Upper lobe of right lung (tissue), 1 donor: Measurements from ENCODE around the gene KIF11. TPM values are rescaled to one million over a fixed set of nuclear protein-coding genes. Genes with fewer than 3 reads are reported as not detected.

ENCODE experiments used
- ATAC-seq: fragments of 200-7000 bp; cut with Tn5 transposase; one replicate; pipeline ENCODE4 v1.9.1; 2020; ENCODE audit warnings: mild to moderate bottlenecking, moderate library complexity
- DNase-seq: peaks from one replicate; pipeline ENCODE4 v3.0.0-alpha.2; 2020
- H3K27ac ChIP-seq: fragments of 200-600 bp; one replicate; pipeline ENCODE4 v1.8.0; 2022
- H3K27me3 ChIP-seq: fragments of 200-600 bp; one replicate; pipeline ENCODE4 v1.8.0; 2022; ENCODE audit warnings: mild to moderate bottlenecking
- H3K36me3 ChIP-seq: fragments of 200-600 bp; one replicate; pipeline ENCODE4 v1.8.0; 2022
- H3K4me1 ChIP-seq: fragments of 200-600 bp; one replicate; pipeline ENCODE4 v1.8.0; 2022
- H3K4me3 ChIP-seq: fragments of 200-600 bp; one replicate; pipeline ENCODE4 v1.8.0; 2022; ENCODE audit warnings: mild to moderate bottlenecking
- H3K9me3 ChIP-seq: fragments of 200-600 bp; one replicate; pipeline ENCODE4 v1.8.0; 2022
- CTCF ChIP-seq: fragments of 200-600 bp; IDR thresholded peaks from one replicate; pipeline ENCODE4 v1.8.0; 2022; ENCODE audit warnings: antibody characterized with exemption
- intact Hi-C: fragments of 100-400 bp; cut with DNase I; formaldehyde crosslinking; loops from one replicate; pipeline ENCODE4 v1.11.0; 2022
- total RNA-seq: library from RNA; stranded (reverse); fragmentation: NEBNext Ultra II Directional; extraction: Animal tissue kit (Norgen Biotek cat#: 25700); gene quantifications from one replicate; pipeline ENCODE4 v1.2.1, GENCODE V29; 2021
- donor health status: DM: no; HTN: yes; CAD: no; lungs with severe emphysema.

The KIF11 gene
- total RNA-seq, 1 donor from 2014 or later: 0.93 TPM

- DNase-seq: no peak
- TF ChIP-seq CTCF: no peak
- no peaks in the 10 kb centered on the region for H3K4me1 ChIP-seq
- intact Hi-C loops: no loop called here
- H3K4me3 ChIP-seq: no peak overlapping the region
- ATAC-seq: no peak
- H3K36me3 ChIP-seq: no peaks in the 10 kb centered on the region
- H3K27me3 ChIP-seq: no peaks in the 10 kb centered on the region
- no peak overlapping the region for H3K27ac ChIP-seq
- no peaks in the 10 kb centered on the region for H3K9me3 ChIP-seq
These were observed 84.8 kb downstream of the KIF11 start for GRCh38 chr10:92677708-92678107.

- Histone ChIP-seq H3K36me3 (no peaks in the 10 kb centered on the region), H3K4me1 (no peaks in the 10 kb centered on the region), H3K9me3 (no peaks in the 10 kb centered on the region), H3K4me3 (no peak overlapping the region), H3K27me3 (no peaks in the 10 kb centered on the region), H3K27ac (no peak overlapping the region)
- intact Hi-C loops: no loop called here
- DNase-seq (no peak), ATAC-seq (no peak)
- TF ChIP-seq CTCF: no peak
These were observed 85.3 kb downstream of the KIF11 start for GRCh38 chr10:92678206-92678605.

DNA sequence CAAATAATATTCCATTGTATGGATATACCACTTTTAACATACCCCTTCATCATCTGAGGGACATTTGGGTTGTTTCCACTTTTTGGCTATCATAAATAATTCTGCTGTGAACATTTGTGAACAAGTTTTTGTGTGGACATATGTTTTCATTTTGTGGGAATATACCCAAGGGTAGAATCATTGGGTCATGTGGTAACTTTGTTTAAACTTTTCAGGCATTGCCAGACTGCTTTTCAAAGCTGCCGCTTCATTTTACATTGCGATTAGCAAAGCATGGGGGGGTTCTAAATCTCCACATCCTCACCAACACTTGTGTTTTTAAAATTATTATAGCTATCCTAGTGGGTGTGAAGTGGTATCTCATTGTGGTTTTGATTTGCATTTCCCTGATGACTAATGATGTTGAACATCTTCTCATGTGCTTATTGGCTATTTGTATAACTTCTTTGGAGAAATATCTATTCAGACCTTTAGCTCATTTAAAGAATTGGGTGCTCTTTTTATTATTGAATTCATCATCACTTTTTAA is 88.4 kb downstream of the KIF11 start:
- intact Hi-C loops: no loop called here
- ATAC-seq (no peak), DNase-seq (no peak)
- no peaks in the 10 kb centered on the region for H3K36me3 ChIP-seq
- H3K9me3 ChIP-seq: peaks cover 3% of the 10 kb centered on the region
- H3K27ac ChIP-seq: no peak overlapping the region
- H3K4me1 ChIP-seq: no peaks in the 10 kb centered on the region
- TF ChIP-seq CTCF: no peak
- no peaks in the 10 kb centered on the region for H3K27me3 ChIP-seq
- H3K4me3 ChIP-seq: no peak overlapping the region

GRCh38 chr10:92688573-92688926 is 95.6 kb downstream of the KIF11 start:
- DNase-seq (no peak), ATAC-seq (no peak)
- intact Hi-C loops: no loop called here
- peak overlapping the region; percentile 78 for H3K27ac ChIP-seq
- H3K36me3 ChIP-seq: no peaks in the 10 kb centered on the region
- peak overlapping the region; percentile 70 for H3K4me3 ChIP-seq
- H3K9me3 ChIP-seq: peaks cover 3% of the 10 kb centered on the region
- H3K4me1 ChIP-seq: peaks cover 5% of the 10 kb centered on the region
- peaks cover 10% of the 10 kb centered on the region for H3K27me3 ChIP-seq
- TF ChIP-seq CTCF: no peak

- peak overlapping the region; percentile 78 for H3K27ac ChIP-seq
- no peaks in the 10 kb centered on the region for H3K36me3 ChIP-seq
- DNase-seq (no peak), ATAC-seq (peak; percentile 31)
- intact Hi-C loops: no loop called here
- peaks cover 3% of the 10 kb centered on the region for H3K9me3 ChIP-seq
- H3K4me3 ChIP-seq: peak overlapping the region; percentile 70
- TF ChIP-seq CTCF: no peak
- H3K27me3 ChIP-seq: peaks cover 10% of the 10 kb centered on the region
- H3K4me1 ChIP-seq: peaks cover 5% of the 10 kb centered on the region
These were observed 96.2 kb downstream of the KIF11 start for GRCh38 chr10:92688927-92689662.
